ENCODE results near the gene CHI3L1.

The CHI3L1 gene

DNA sequence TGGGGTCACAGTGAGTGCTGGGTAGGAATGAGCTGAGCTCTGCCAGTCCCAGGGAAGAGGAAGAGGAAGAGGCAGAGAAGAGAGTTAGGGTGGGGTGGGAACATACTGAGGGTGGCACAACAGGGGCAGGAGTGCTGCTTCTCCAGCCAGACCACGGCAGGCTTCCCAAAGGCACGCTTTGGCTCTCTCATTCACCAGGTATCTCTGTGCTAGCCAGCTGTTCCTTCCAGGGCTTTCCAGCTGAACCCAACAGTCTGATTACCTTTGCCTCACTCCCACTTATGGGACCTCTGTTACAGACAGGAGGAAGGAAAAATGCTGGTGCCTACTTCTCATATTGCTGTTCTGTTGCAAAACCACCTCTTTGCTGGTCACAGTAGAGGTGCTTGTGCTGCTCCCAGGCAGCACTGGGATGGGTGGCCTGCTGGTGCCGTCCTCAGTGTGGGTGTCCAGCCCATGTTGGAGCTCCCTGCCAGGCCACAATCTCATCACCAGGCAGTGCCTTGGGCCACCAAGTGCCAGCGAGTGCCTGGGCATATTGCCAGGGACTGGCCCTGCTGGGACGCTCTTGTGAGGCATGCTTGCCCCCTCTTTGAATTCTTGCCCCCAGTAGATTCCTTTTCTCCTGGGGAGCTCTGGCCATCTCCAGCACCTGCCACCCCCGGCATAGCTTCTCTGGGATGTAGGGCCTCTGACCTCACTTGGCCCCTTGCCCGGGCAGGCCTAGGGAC is 56.8 kb downstream of the CHI3L1 start:
- DNase-seq: no peak
